MCF 10A (cell line): ENCODE measurements around the gene DNAH10. TPM values are rescaled to one million over a fixed set of nuclear protein-coding genes. Genes with fewer than 3 reads are reported as not detected.
A peak's percentile ranks its signal among the peaks of the same experiment; 100 is the strongest.

ENCODE experiments used
- BruUV-seq: library from RNA; stranded (reverse); fragments of 400-500 nt; replicated peaks from 2 replicates; lab custom pipeline; 2021; lab: Mats Ljungman, UMichigan
- CTCF ChIA-PET: fragments of 300-600 bp; sonication (Branson Sonifier 250); formaldehyde crosslinking; extraction: SDS; loops from one replicate; lab custom pipeline; 2021; ENCODE audit warnings: antibody characterized with exemption, inconsistent platforms; lab: Yijun Ruan, JAX
- POLR2A ChIA-PET: fragments of 300-600, 350-650 bp; sonication (Branson Sonifier 250); formaldehyde crosslinking; extraction: SDS; loops from one replicate; lab custom pipeline; 2020; ENCODE audit warnings: antibody characterized with exemption, inconsistent platforms; lab: Yijun Ruan, JAX
- DNase-seq: peaks from one replicate; pipeline ENCODE4 v3.0.0-alpha.2; 2018; ENCODE audit not compliant: unreplicated experiment
- H3K27ac Mint-ChIP-seq: one replicate; pipeline ENCODE4 v1.8.0; 2022; ENCODE audit warnings: mild to moderate bottlenecking, low read depth, mixed read lengths; ENCODE audit not compliant: unreplicated experiment
- H3K27me3 Mint-ChIP-seq: one replicate; pipeline ENCODE4 v1.8.0; 2022; ENCODE audit warnings: mixed read lengths; ENCODE audit not compliant: insufficient read depth, unreplicated experiment
- H3K36me3 Mint-ChIP-seq: one replicate; pipeline ENCODE4 v1.8.0; 2022; ENCODE audit warnings: mild to moderate bottlenecking, moderate library complexity, mixed read lengths; ENCODE audit not compliant: insufficient read depth, unreplicated experiment
- H3K4me1 Mint-ChIP-seq: one replicate; pipeline ENCODE4 v1.8.0; 2022; ENCODE audit warnings: mixed read lengths; ENCODE audit not compliant: insufficient read depth, unreplicated experiment
- H3K4me3 Mint-ChIP-seq: one replicate; pipeline ENCODE4 v1.8.0; 2022; ENCODE audit warnings: mild to moderate bottlenecking, moderate library complexity, mixed read lengths; ENCODE audit not compliant: unreplicated experiment
- H3K9me3 Mint-ChIP-seq: one replicate; pipeline ENCODE4 v1.8.0; 2022; ENCODE audit warnings: mixed read lengths; ENCODE audit not compliant: unreplicated experiment
- CTCF ChIP-seq: fragments of 200-600 bp; IDR thresholded peaks from one replicate; pipeline ENCODE4 v1.8.0; 2022; ENCODE audit warnings: antibody characterized with exemption, mild to moderate bottlenecking; ENCODE audit not compliant: unreplicated experiment
- intact Hi-C: fragments of 100-400 bp; cut with micrococcal nuclease; formaldehyde crosslinking; loops from 2 replicates; pipeline ENCODE4 v1.14.1; 2022
- total RNA-seq: library from RNA; stranded (reverse); gene quantifications from 2 replicates; pipeline ENCODE4 v1.2.3, GENCODE V29; 2022

Gene DNAH10
- total RNA-seq, 1 experiment from 2014 or later, result 0.21 TPM

- no peak for DNase-seq
- intact Hi-C loops, result no loop called here
- ChIA-PET POLR2A (no interaction called here), CTCF (no interaction called here)
- H3K27ac Mint-ChIP-seq, result no peak overlapping the region
- no peak overlapping the region for H3K4me3 Mint-ChIP-seq
- no peaks in the 10 kb centered on the region for H3K4me1 Mint-ChIP-seq
- TF ChIP-seq CTCF, result no peak
- peaks cover 7% of the 10 kb centered on the region for H3K36me3 Mint-ChIP-seq
- H3K27me3 Mint-ChIP-seq, result no peaks in the 10 kb centered on the region
- H3K9me3 Mint-ChIP-seq, result no peaks in the 10 kb centered on the region
- BruUV-seq, result no TSS peak
Observed at GRCh38 chr12:123934016-123934620, 172.0 kb downstream of the DNAH10 start.

- intact Hi-C loops, result no loop called here
- no TSS peak for BruUV-seq
- POLR2A ChIA-PET, result interaction anchor here (1.2 kb wide), 1 partner anchor 177 kb away, joined by 4 read pairs; no protein-coding TSS in a partner anchor
- no peak overlapping the region for H3K27ac Mint-ChIP-seq
- no peaks in the 10 kb centered on the region for H3K4me1 Mint-ChIP-seq
- H3K36me3 Mint-ChIP-seq, result peaks cover 7% of the 10 kb centered on the region
- CTCF ChIA-PET, result interaction anchor here (2.1 kb wide), 1 partner anchor 29 kb away, joined by 7 read pairs; no protein-coding TSS in a partner anchor
- H3K4me3 Mint-ChIP-seq, result no peak overlapping the region
- DNase-seq, result peak; percentile 67
- H3K27me3 Mint-ChIP-seq, result no peaks in the 10 kb centered on the region
- no peaks in the 10 kb centered on the region for H3K9me3 Mint-ChIP-seq
- no peak for TF ChIP-seq CTCF
Observed at GRCh38 chr12:123934829-123935228, 172.7 kb downstream of the DNAH10 start.

GRCh38 chr12:123935956-123936355, 173.9 kb downstream of the DNAH10 start:
- intact Hi-C loops, result no loop called here
- H3K4me1 Mint-ChIP-seq, result no peaks in the 10 kb centered on the region
- no TSS peak for BruUV-seq
- ChIA-PET CTCF (interaction anchor here (2.1 kb wide), 1 partner anchor 30 kb away, joined by 7 read pairs; no protein-coding TSS in a partner anchor), POLR2A (interaction anchor here (0.7 to 1.2 kb wide), 3 partner anchors 10 to 178 kb away, joined by 3 to 4 read pairs (median 3); no protein-coding TSS in a partner anchor)
- H3K27me3 Mint-ChIP-seq, result no peaks in the 10 kb centered on the region
- TF ChIP-seq CTCF, result no peak
- peaks cover 7% of the 10 kb centered on the region for H3K36me3 Mint-ChIP-seq
- no peak overlapping the region for H3K4me3 Mint-ChIP-seq
- H3K9me3 Mint-ChIP-seq, result no peaks in the 10 kb centered on the region
- H3K27ac Mint-ChIP-seq, result no peak overlapping the region
- DNase-seq, result no peak

- H3K9me3 Mint-ChIP-seq, result no peaks in the 10 kb centered on the region
- intact Hi-C loops, result no loop called here
- H3K4me1 Mint-ChIP-seq, result no peaks in the 10 kb centered on the region
- no peak for TF ChIP-seq CTCF
- H3K27ac Mint-ChIP-seq, result no peak overlapping the region
- CTCF ChIA-PET, result interaction anchor here (2.1 kb wide), 1 partner anchor 31 kb away, joined by 7 read pairs; no protein-coding TSS in a partner anchor
- H3K27me3 Mint-ChIP-seq, result no peaks in the 10 kb centered on the region
- no peak overlapping the region for H3K4me3 Mint-ChIP-seq
- POLR2A ChIA-PET, result interaction anchor here (1.0 kb wide), 1 partner anchor 10 kb away, joined by 3 read pairs; no protein-coding TSS in a partner anchor
- TSS peak; percentile 61 for BruUV-seq
- peaks cover 7% of the 10 kb centered on the region for H3K36me3 Mint-ChIP-seq
- no peak for DNase-seq
Observed at GRCh38 chr12:123936471-123936870, 174.4 kb downstream of the DNAH10 start.
